A549 (cell line): ENCODE results near the gene LHX1. TPM values are rescaled to one million over a fixed set of nuclear protein-coding genes. Genes with fewer than 3 reads are reported as not detected.

ENCODE experiments used
- ATAC-seq, 2 experiments: fragments of 200-7000 bp in 1 of 2; fragments of >200 bp in 1 of 2; cut with Nextera tagmentation in 1 of 2; cut with Tn5 transposase in 1 of 2; 3 replicates each; pipeline versions ENCODE4 v1.8.0 to v1.9.1; 2018 to 2020; ENCODE audit warnings: mild to moderate bottlenecking in 1 of 2, moderate library complexity in 1 of 2
- CTCF ChIA-PET: fragments of 300-600 bp; sonication (Branson Sonifier 250); formaldehyde crosslinking; extraction: SDS; loops from one replicate; lab custom pipeline; 2021; ENCODE audit warnings: antibody characterized with exemption, inconsistent platforms; lab: Yijun Ruan, JAX
- POLR2A ChIA-PET: fragments of 350-600 bp; formaldehyde crosslinking; extraction: SDS; loops from one replicate; lab custom pipeline; 2021; ENCODE audit warnings: antibody characterized with exemption, inconsistent platforms; lab: Yijun Ruan, JAX
- DNase-seq, 2 experiments: peaks; one replicate each; pipeline versions ENCODE4 v3.0.0 to v3.0.0-alpha.2; 2011 to 2016; ENCODE audit warnings: low read depth in 1 of 2, low spot score in 1 of 2
- FAIRE-seq: peaks from 2 replicates; lab custom pipeline; 2011; peaks lifted over from hg19 to GRCh38; lab: Jason Lieb, UNC
- H3K27ac ChIP-seq, 2 experiments: fragments of >200 bp; sonication (Bioruptor Twin); formaldehyde crosslinking; 3 replicates each; pipeline ENCODE4 v1.5.1; 2016 to 2017
- H3K4me1 ChIP-seq: fragments of >200 bp; sonication (Bioruptor Twin); formaldehyde crosslinking; 3 replicates; pipeline ENCODE4 v1.6.1; 2016
- H3K4me2 ChIP-seq: fragments of >200 bp; sonication (Bioruptor Twin); formaldehyde crosslinking; 3 replicates; pipeline ENCODE4 v1.6.1; 2016
- H3K4me3 ChIP-seq: fragments of >200 bp; sonication (Bioruptor Twin); formaldehyde crosslinking; 3 replicates; pipeline ENCODE4 v1.5.1; 2016
- H3K9me3 ChIP-seq: fragments of >200 bp; sonication (Bioruptor Twin); formaldehyde crosslinking; 3 replicates; pipeline ENCODE4 v1.6.1; 2016
- CEBPB ChIP-seq, 2 experiments: fragments of >200 bp in 1 of 2; sonication (Bioruptor Twin) in 1 of 2; formaldehyde crosslinking in 1 of 2; IDR thresholded peaks; 2 replicates each; pipeline ENCODE4 v1.6.1; 2012 to 2016
- CTCF ChIP-seq: fragments of >200 bp; sonication (Bioruptor Twin); formaldehyde crosslinking; IDR thresholded peaks from 3 replicates; pipeline ENCODE4 v1.5.1; 2016
- FOSL2 ChIP-seq, 2 experiments: fragments of 450-650 bp in 1 of 2; fragments of >200 bp in 1 of 2; sonication (Bioruptor Twin) in 1 of 2; formaldehyde crosslinking; IDR thresholded peaks; 2 replicates each; pipeline versions ENCODE4 v1.5.0 to v1.6.1; 2016 to 2020; ENCODE audit warnings: mild to moderate bottlenecking in 1 of 2, moderate library complexity in 1 of 2
- FOXS1 ChIP-seq: fragments of 250-450 bp; sonication (Bioruptor Pico); IDR thresholded peaks from 2 replicates; pipeline ENCODE4 v1.5.0; 2020; ENCODE audit warnings: mild to moderate bottlenecking, moderate library complexity
- HDAC2 ChIP-seq: fragments of 200-600 bp; sonication (generic); IDR thresholded peaks from 2 replicates; pipeline ENCODE4 v1.6.1; 2016
- HOXA7 ChIP-seq: fragments of 250-450 bp; sonication (Bioruptor Pico); IDR thresholded peaks from 2 replicates; pipeline ENCODE4 v1.5.0; 2020; ENCODE audit warnings: mild to moderate bottlenecking, moderate library complexity
- JUNB ChIP-seq: fragments of >200 bp; sonication (Bioruptor Twin); formaldehyde crosslinking; IDR thresholded peaks from 2 replicates; pipeline ENCODE4 v1.6.1; 2016
- KDM1A ChIP-seq: fragments of 200-600 bp; sonication (generic); IDR thresholded peaks from 2 replicates; pipeline ENCODE4 v1.6.1; 2016; ENCODE audit warnings: low read depth, mild to moderate bottlenecking
- NFE2L2 ChIP-seq: fragments of 150-350 bp; conservative IDR thresholded peaks from 2 replicates; pipeline ENCODE4 v1.6.1; 2014; ENCODE audit warnings: low read length
- PHF8 ChIP-seq: fragments of 200-600 bp; sonication (generic); IDR thresholded peaks from 2 replicates; pipeline ENCODE4 v1.6.1; 2016; ENCODE audit warnings: low read depth, mild to moderate bottlenecking, antibody characterized with exemption, moderate library complexity, borderline replicate concordance
- POLR2AphosphoS2 ChIP-seq: conservative IDR thresholded peaks from 2 replicates; pipeline ENCODE4 v1.6.1; 2012; ENCODE audit warnings: low read length, improper control_type of control experiment, inconsistent platforms
- RAD21 ChIP-seq, 2 experiments: fragments of >200 bp in 1 of 2; sonication (Bioruptor Twin) in 1 of 2; formaldehyde crosslinking in 1 of 2; IDR thresholded peaks in 1 of 2; conservative IDR thresholded peaks in 1 of 2; 2 replicates in 1 of 2; 3 replicates in 1 of 2; pipeline ENCODE4 v1.6.1; 2012 to 2018; ENCODE audit warnings: inconsistent platforms in 1 of 2
- RCOR1 ChIP-seq: fragments of 150-350 bp; IDR thresholded peaks from 2 replicates; pipeline ENCODE4 v1.6.1; 2014; ENCODE audit warnings: antibody characterized with exemption, low read length, low read depth
- RFX5 ChIP-seq: fragments of 450-650 bp; IDR thresholded peaks from 2 replicates; pipeline ENCODE4 v1.7.1; 2014; ENCODE audit warnings: antibody characterized with exemption, mild to moderate bottlenecking, moderate library complexity
- SMC3 ChIP-seq: fragments of >200 bp; sonication (Bioruptor Twin); formaldehyde crosslinking; IDR thresholded peaks from 3 replicates; pipeline ENCODE4 v1.6.1; 2018; ENCODE audit warnings: inconsistent platforms
- ZC3H11A ChIP-seq: fragments of 450-650 bp; IDR thresholded peaks from 2 replicates; pipeline ENCODE4 v1.6.1; 2014; ENCODE audit warnings: antibody characterized with exemption, mild to moderate bottlenecking
- ZFP36 ChIP-seq: fragments of 450-650 bp; IDR thresholded peaks from 2 replicates; pipeline ENCODE4 v1.6.1; 2014; ENCODE audit warnings: borderline replicate concordance; ENCODE audit not compliant: partially characterized antibody
- WGBS: methylation state at CpG from one replicate; pipeline ENCODE4 v1.1.6; 2017; ENCODE audit errors: missing lambda C conversion rate; 5-methylcytosine and 5-hydroxymethylcytosine counted together
- polyA plus RNA-seq, 4 experiments: library from polyadenylated mRNA; depleted of rRNA in 3 of 4; stranded (reverse); fragments of >200 nt; fragmentation: RNase III in 1 of 4; extraction: RNeasy Plus Mini Kit Qiagen cat#74134 plus additional on column Dnase treatment in 1 of 4; gene quantifications; 2 replicates in 3 of 4; 3 replicates in 1 of 4; pipeline ENCODE4 v1.2.3, GENCODE V29; 2011 to 2017
- TF ChIP-seq, protein P1 (sequence below): IDR thresholded peaks from 2 replicates; pipeline ENCODE4 v1.6.1; 2012; ENCODE audit warnings: low read depth, borderline replicate concordance
- TF ChIP-seq, protein P2 (sequence below): IDR thresholded peaks from 2 replicates; pipeline ENCODE4 v1.6.1; 2012
- TF ChIP-seq, protein P3 (sequence below): fragments of 250-450 bp; sonication (Bioruptor Pico); IDR thresholded peaks from 2 replicates; pipeline ENCODE4 v1.5.0; 2020; ENCODE audit warnings: low read depth, mild to moderate bottlenecking, moderate library complexity

LHX1 gene
- polyA plus RNA-seq, 2 of the 4 experiments (the other 2 are of a cell fraction) = 0.53 to 2.2 TPM

- TF ChIP-seq, protein P1, sequence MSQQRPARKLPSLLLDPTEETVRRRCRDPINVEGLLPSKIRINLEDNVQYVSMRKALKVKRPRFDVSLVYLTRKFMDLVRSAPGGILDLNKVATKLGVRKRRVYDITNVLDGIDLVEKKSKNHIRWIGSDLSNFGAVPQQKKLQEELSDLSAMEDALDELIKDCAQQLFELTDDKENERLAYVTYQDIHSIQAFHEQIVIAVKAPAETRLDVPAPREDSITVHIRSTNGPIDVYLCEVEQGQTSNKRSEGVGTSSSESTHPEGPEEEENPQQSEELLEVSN = no peak
- no peak for TF ChIP-seq RFX5
- TF ChIP-seq, all 56 proteins: peak for 0
Measured at GRCh38 chr17:36932694-36933511, 4.4 kb upstream of the LHX1 start (continued).

DNA sequence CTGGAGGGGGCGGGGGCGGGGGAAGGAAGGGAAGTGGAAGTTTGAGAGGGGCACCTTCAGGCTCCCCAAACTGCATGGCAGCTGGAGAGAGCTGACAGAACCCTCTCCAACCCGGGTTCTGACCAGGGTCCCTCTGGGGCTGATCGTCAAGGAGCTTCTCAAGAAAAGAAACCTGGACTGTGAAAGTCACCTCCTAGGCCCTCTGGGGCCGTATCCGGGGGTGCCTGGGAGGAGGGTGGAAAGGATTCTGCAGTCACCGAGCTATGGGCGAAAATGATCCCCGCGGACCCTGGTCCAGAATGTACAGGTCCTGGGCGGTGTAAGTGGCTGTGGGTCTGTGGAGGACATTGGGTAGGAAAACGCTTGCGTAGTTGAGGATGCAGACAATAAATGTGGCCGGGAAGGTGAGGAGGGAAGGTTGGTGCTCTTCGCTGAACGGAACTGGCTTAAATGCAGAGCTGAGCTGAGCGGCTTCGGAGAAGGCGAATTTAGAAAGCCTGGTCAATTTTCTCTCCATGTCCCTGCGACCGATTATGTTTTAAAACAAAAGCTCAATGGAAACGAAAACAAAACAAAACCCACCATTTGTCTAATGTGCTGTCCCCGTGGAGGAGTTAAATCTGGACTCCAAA lies 3.6 kb upstream of the LHX1 start:
- H3K9me3 ChIP-seq = no peaks in the 10 kb centered on the region
- ATAC-seq (no peak), FAIRE-seq (no peak), DNase-seq (no peak)
- ChIA-PET CTCF (interaction anchor here (0.9 to 3.5 kb wide), 8 partner anchors 9 to 308 kb away, joined by 3 to 13 read pairs (median 6); no protein-coding TSS in a partner anchor), POLR2A (interaction anchor here (0.7 to 3.2 kb wide), 4 partner anchors 12 to 32 kb away, joined by 3 to 15 read pairs (median 8); partner anchors contain the start of gene AATF)
- H3K27ac ChIP-seq = no peak overlapping the region; a peak in 2 of 6 replicates
- H3K4me2 ChIP-seq = peak overlapping the region; percentile 98; the same call in 2 of the 3 replicates
- WGBS = 89% methylated on average over 21 of the region's 23 CpGs
- H3K4me3 ChIP-seq = no peak overlapping the region; the same call in 2 of the 3 replicates
- no peak for TF ChIP-seq RAD21 (conservative IDR thresholded peaks at IDR 0.05 in 1 of 2, IDR thresholded peaks at IDR 0.05 in 1 of 2)
- no peak for TF ChIP-seq RCOR1
- no peak for TF ChIP-seq RFX5
- TF ChIP-seq, protein P2, sequence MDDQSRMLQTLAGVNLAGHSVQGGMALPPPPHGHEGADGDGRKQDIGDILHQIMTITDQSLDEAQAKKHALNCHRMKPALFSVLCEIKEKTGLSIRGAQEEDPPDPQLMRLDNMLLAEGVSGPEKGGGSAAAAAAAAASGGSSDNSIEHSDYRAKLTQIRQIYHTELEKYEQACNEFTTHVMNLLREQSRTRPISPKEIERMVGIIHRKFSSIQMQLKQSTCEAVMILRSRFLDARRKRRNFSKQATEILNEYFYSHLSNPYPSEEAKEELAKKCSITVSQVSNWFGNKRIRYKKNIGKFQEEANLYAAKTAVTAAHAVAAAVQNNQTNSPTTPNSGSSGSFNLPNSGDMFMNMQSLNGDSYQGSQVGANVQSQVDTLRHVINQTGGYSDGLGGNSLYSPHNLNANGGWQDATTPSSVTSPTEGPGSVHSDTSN = no peak
- TF ChIP-seq SMC3 = no peak
- TF ChIP-seq JUNB = no peak
- no peak for TF ChIP-seq HOXA7 (CRISPR knock-in tag)
- TF ChIP-seq ZFP36 = no peak
- TF ChIP-seq ZC3H11A = no peak
- no peak for TF ChIP-seq FOXS1 (CRISPR knock-in tag)
- TF ChIP-seq, protein P3, sequence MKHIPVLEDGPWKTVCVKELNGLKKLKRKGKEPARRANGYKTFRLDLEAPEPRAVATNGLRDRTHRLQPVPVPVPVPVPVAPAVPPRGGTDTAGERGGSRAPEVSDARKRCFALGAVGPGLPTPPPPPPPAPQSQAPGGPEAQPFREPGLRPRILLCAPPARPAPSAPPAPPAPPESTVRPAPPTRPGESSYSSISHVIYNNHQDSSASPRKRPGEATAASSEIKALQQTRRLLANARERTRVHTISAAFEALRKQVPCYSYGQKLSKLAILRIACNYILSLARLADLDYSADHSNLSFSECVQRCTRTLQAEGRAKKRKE (CRISPR knock-in tag) = no peak
- TF ChIP-seq CTCF = no peak
- no peak for TF ChIP-seq CEBPB (IDR thresholded peaks at IDR 0.05)
- no peak for TF ChIP-seq HDAC2
- TF ChIP-seq KDM1A = no peak
- peaks cover 12% of the 10 kb centered on the region for H3K4me1 ChIP-seq

- Histone ChIP-seq H3K4me1 (peaks cover 12% of the 10 kb centered on the region), H3K9me3 (no peaks in the 10 kb centered on the region), H3K4me3 (peak overlapping the region; percentile 59), H3K4me2 (peak overlapping the region; percentile 98), H3K27ac (peak overlapping the region; percentile 71 to 88)
- ATAC-seq (peak; percentile 43 to 65), FAIRE-seq (no peak), DNase-seq (peak; percentile 29 to 55)
- 51% methylated on average over 25 of the region's 26 CpGs for WGBS
- TF ChIP-seq NFE2L2 (no peak), RAD21 (conservative IDR thresholded peaks at IDR 0.05 in 1 of 2, IDR thresholded peaks at IDR 0.05 in 1 of 2) (peak in 1 of 2 experiments; percentile 10; a peak in 1 of 5 replicates), PHF8 (no peak), FOSL2 (IDR thresholded peaks at IDR 0.05) (no peak), FOSL2 (CRISPR knock-in tag; IDR thresholded peaks at IDR 0.05) (no peak), POLR2AphosphoS2 (no peak)
- ChIA-PET POLR2A (interaction anchor here (1.1 to 3.2 kb wide), 6 partner anchors 13 to 35 kb away, joined by 3 to 15 read pairs (median 4); partner anchors contain the start of gene AATF), CTCF (interaction anchor here (0.9 to 3.5 kb wide), 12 partner anchors 8 to 308 kb away, joined by 3 to 13 read pairs (median 4); no protein-coding TSS in a partner anchor)
Measured at GRCh38 chr17:36934144-36934691, 3.1 kb upstream of the LHX1 start.
